GM19397 (cell line): ENCODE data around the gene STAT5A.
"Not testable (repeated sequence)": the region's sequence is repeated elsewhere in the genome, so short reads cannot be mapped to it uniquely, and the experiment has no call there.

Experiments used
- ATAC-seq: cut with Tn5 transposase; IDR thresholded peaks from one replicate; pipeline ENCODE4 v1.9.1; 2021; ENCODE audit warnings: mild to moderate bottlenecking, moderate library complexity; ENCODE audit not compliant: unreplicated experiment

STAT5A gene

GRCh38 chr17:42287977-42288802 lies at the start of gene STAT5A:
TSS of gene STAT5A (plus strand) at chr17:42288498. CDS start at chr17:42289412, 914 bp downstream.
- peak; percentile 65 for ATAC-seq

GRCh38 chr17:42239576-42239975 lies 48.7 kb upstream of the STAT5A start:
- ATAC-seq, result not testable (repeated sequence)

- no peak for ATAC-seq
Observed at GRCh38 chr17:42240201-42240600, 48.1 kb upstream of the STAT5A start.

- ATAC-seq, result not testable (repeated sequence)
Observed at GRCh38 chr17:42240863-42241262, 47.4 kb upstream of the STAT5A start.

- no peak for ATAC-seq
Observed at GRCh38 chr17:42241871-42242270, 46.4 kb upstream of the STAT5A start.

- ATAC-seq, result no peak
Observed at GRCh38 chr17:42243493-42243982, 44.8 kb upstream of the STAT5A start.

GRCh38 chr17:42244116-42244515 lies 44.2 kb upstream of the STAT5A start:
- not testable (repeated sequence) for ATAC-seq

- ATAC-seq, result not testable (repeated sequence)
Observed at GRCh38 chr17:42245183-42245582, 43.1 kb upstream of the STAT5A start.

GRCh38 chr17:42246515-42246914 lies 41.8 kb upstream of the STAT5A start:
- ATAC-seq, result no peak

GRCh38 chr17:42247734-42248133 lies 40.6 kb upstream of the STAT5A start:
- no peak for ATAC-seq

GRCh38 chr17:42248351-42249179 lies 39.7 kb upstream of the STAT5A start:
- ATAC-seq, result peak; percentile 87

GRCh38 chr17:42249681-42250446 lies 38.4 kb upstream of the STAT5A start:
- no peak for ATAC-seq

GRCh38 chr17:42251115-42251514 lies 37.2 kb upstream of the STAT5A start:
- ATAC-seq, result no peak

- ATAC-seq, result no peak
Observed at GRCh38 chr17:42252597-42253550, 35.4 kb upstream of the STAT5A start.

- no peak for ATAC-seq
Observed at GRCh38 chr17:42253578-42253977, 34.7 kb upstream of the STAT5A start.

GRCh38 chr17:42255445-42255844 lies 32.9 kb upstream of the STAT5A start:
- ATAC-seq, result no peak

- no peak for ATAC-seq
Observed at GRCh38 chr17:42260318-42260717, 28.0 kb upstream of the STAT5A start.

GRCh38 chr17:42264366-42264765 lies 23.9 kb upstream of the STAT5A start:
- ATAC-seq, result not testable (repeated sequence)

GRCh38 chr17:42266462-42266861 lies 21.8 kb upstream of the STAT5A start:
- no peak for ATAC-seq
